ENCODE data around the gene PODXL. TPM values are rescaled to one million over a fixed set of nuclear protein-coding genes. Genes with fewer than 3 reads are reported as not detected.

PODXL gene
- polyA plus RNA-seq, 1 donor (not counting 4 experiments of a cell fraction or from before 2014, with no cell fraction given): 0.08 TPM

- Histone ChIP-seq H3K79me2 (ENCODE audit: control insufficient read depth, insufficient read depth, low read length) (no peaks in the 10 kb centered on the region), H3K9me1 (ENCODE audit: control insufficient read depth, extremely low read depth, insufficient read depth, low read length) (no peaks in the 10 kb centered on the region), H3K36me3 (ENCODE audit: control insufficient read depth in 2 of 2, extremely low read depth in 1 of 2, insufficient read depth in 2 of 2, low read length in 2 of 2) (no peaks in the 10 kb centered on the region), H3K4me1 (ENCODE audit: control insufficient read depth, extremely low read depth, insufficient read depth, low read length) (no peaks in the 10 kb centered on the region), H4K20me1 (ENCODE audit: control insufficient read depth, extremely low read depth, insufficient read depth, low read length) (no peaks in the 10 kb centered on the region), H3K9ac (ENCODE audit: control insufficient read depth, extremely low read depth, insufficient read depth, low read length) (no peak overlapping the region), H3K27ac (ENCODE audit: control insufficient read depth, insufficient read depth, low read length) (no peak overlapping the region), H3K27me3 (ENCODE audit: control insufficient read depth, extremely low read depth, insufficient read depth, low read length) (peaks cover 7% of the 10 kb centered on the region), H2AFZ (ENCODE audit: control insufficient read depth, low read length) (no peak overlapping the region), H3K4me3 (ENCODE audit: control insufficient read depth in 2 of 3, extremely low read depth in 1 of 3, insufficient read depth in 2 of 3, low read depth in 1 of 3, low read length in 3 of 3) (no peak overlapping the region), H3K9me3 (ENCODE audit: control insufficient read depth, low read depth, low read length) (no peaks in the 10 kb centered on the region), H3K4me2 (ENCODE audit: control insufficient read depth, extremely low read depth, insufficient read depth, low read depth, low read length) (no peak overlapping the region)
- no peak for FAIRE-seq
- dilution Hi-C loops (cut with MboI; ENCODE audit: extremely low pct_ligation_motif_present, low sequenced_read_pairs): no loop called here
- DNase-seq (ENCODE audit: low read depth, low spot score): no peak
- TF ChIP-seq EZH2 (IDR thresholded peaks at IDR 0.05; ENCODE audit: low read length): no peak
- TF ChIP-seq, protein P1, sequence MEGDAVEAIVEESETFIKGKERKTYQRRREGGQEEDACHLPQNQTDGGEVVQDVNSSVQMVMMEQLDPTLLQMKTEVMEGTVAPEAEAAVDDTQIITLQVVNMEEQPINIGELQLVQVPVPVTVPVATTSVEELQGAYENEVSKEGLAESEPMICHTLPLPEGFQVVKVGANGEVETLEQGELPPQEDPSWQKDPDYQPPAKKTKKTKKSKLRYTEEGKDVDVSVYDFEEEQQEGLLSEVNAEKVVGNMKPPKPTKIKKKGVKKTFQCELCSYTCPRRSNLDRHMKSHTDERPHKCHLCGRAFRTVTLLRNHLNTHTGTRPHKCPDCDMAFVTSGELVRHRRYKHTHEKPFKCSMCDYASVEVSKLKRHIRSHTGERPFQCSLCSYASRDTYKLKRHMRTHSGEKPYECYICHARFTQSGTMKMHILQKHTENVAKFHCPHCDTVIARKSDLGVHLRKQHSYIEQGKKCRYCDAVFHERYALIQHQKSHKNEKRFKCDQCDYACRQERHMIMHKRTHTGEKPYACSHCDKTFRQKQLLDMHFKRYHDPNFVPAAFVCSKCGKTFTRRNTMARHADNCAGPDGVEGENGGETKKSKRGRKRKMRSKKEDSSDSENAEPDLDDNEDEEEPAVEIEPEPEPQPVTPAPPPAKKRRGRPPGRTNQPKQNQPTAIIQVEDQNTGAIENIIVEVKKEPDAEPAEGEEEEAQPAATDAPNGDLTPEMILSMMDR (optimal IDR thresholded peaks at IDR 0.05 in 1 of 3, IDR thresholded peaks at IDR 0.05 in 1 of 3, conservative IDR thresholded peaks at IDR 0.05 in 1 of 3; ENCODE audit: extremely low read depth in 1 of 3, insufficient read depth in 2 of 3, low read length in 3 of 3): no peak
Measured at GRCh38 chr7:131587315-131587923, 31.0 kb upstream of the PODXL start.

DNA sequence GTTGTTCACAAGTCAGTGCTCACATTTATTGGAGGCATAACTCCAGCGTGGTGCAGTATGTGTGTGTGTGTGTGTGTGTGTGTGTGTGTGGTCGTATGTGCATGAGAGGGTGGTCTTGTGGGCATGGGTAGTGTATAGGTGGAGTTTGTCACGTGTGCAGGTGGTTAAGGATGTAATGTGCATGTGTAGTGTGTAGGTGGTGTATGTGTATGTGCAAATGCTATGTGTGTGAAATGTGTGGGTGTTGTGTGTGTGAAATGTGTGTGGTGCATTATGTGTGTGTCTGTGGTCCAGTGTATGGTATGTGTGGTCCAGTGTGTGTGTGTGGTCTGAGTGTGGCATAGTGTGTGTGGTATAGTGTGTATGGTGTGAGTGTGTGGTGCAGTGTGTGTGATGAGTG, 30.3 kb upstream of the PODXL start:
- Histone ChIP-seq H3K9me3 (ENCODE audit: control insufficient read depth, low read depth, low read length) (no peaks in the 10 kb centered on the region), H3K27ac (ENCODE audit: control insufficient read depth, insufficient read depth, low read length) (no peak overlapping the region), H3K36me3 (ENCODE audit: control insufficient read depth in 2 of 2, extremely low read depth in 1 of 2, insufficient read depth in 2 of 2, low read length in 2 of 2) (no peaks in the 10 kb centered on the region), H3K79me2 (ENCODE audit: control insufficient read depth, insufficient read depth, low read length) (no peaks in the 10 kb centered on the region), H3K4me1 (ENCODE audit: control insufficient read depth, extremely low read depth, insufficient read depth, low read length) (no peaks in the 10 kb centered on the region), H4K20me1 (ENCODE audit: control insufficient read depth, extremely low read depth, insufficient read depth, low read length) (no peaks in the 10 kb centered on the region), H3K9me1 (ENCODE audit: control insufficient read depth, extremely low read depth, insufficient read depth, low read length) (no peaks in the 10 kb centered on the region), H3K9ac (ENCODE audit: control insufficient read depth, extremely low read depth, insufficient read depth, low read length) (no peak overlapping the region), H3K4me3 (ENCODE audit: control insufficient read depth in 2 of 3, extremely low read depth in 1 of 3, insufficient read depth in 2 of 3, low read depth in 1 of 3, low read length in 3 of 3) (no peak overlapping the region), H3K4me2 (ENCODE audit: control insufficient read depth, extremely low read depth, insufficient read depth, low read depth, low read length) (no peak overlapping the region), H3K27me3 (ENCODE audit: control insufficient read depth, extremely low read depth, insufficient read depth, low read length) (peaks cover 7% of the 10 kb centered on the region), H2AFZ (ENCODE audit: control insufficient read depth, low read length) (no peak overlapping the region)
- FAIRE-seq (no peak), DNase-seq (ENCODE audit: low read depth, low spot score) (no peak)
- TF ChIP-seq EZH2 (IDR thresholded peaks at IDR 0.05; ENCODE audit: low read length): no peak
- TF ChIP-seq, protein P1 (optimal IDR thresholded peaks at IDR 0.05 in 1 of 3, IDR thresholded peaks at IDR 0.05 in 1 of 3, conservative IDR thresholded peaks at IDR 0.05 in 1 of 3; ENCODE audit: extremely low read depth in 1 of 3, insufficient read depth in 2 of 3, low read length in 3 of 3): no peak
- dilution Hi-C loops (cut with MboI; ENCODE audit: extremely low pct_ligation_motif_present, low sequenced_read_pairs): no loop called here

Measured in keratinocyte (primary cell).